SU-DHL-6 (cell line): Measurements from ENCODE around the gene PPCDC.

Experiments used
- H2AFZ ChIP-seq: fragments of 200-600 bp; sonication (generic); 2 replicates; pipeline ENCODE4 v1.6.1; 2014; ENCODE audit warnings: low read depth, mild to moderate bottlenecking, moderate library complexity, mixed read lengths, antibody characterized with exemption, low read length; ENCODE audit not compliant: severe bottlenecking
- H3F3A ChIP-seq: fragments of 200-600 bp; shearing (Covaris generic); 2 replicates; pipeline ENCODE4 v1.6.0; 2016; ENCODE audit warnings: antibody characterized with exemption, mild to moderate bottlenecking; ENCODE audit not compliant: insufficient read depth
- H3K27ac ChIP-seq: fragments of 200-600 bp; sonication (generic); 2 replicates; pipeline ENCODE4 v1.5.1; 2016; ENCODE audit warnings: low read depth, mild to moderate bottlenecking, low read length, moderate library complexity, mixed read lengths
- H3K27me3 ChIP-seq: fragments of 200-600 bp; sonication (generic), shearing (Covaris generic); 2 replicates; pipeline ENCODE4 v1.6.0; 2014; ENCODE audit warnings: mild to moderate bottlenecking, low read length
- H3K36me3 ChIP-seq: fragments of 200-600 bp; sonication (generic); 2 replicates; pipeline ENCODE4 v1.6.1; 2014; ENCODE audit warnings: mild to moderate bottlenecking, low read length, mixed read lengths
- H3K4me2 ChIP-seq: fragments of 300-600, 200-600 bp; shearing (Covaris generic), sonication (generic); 2 replicates; pipeline ENCODE4 v1.6.0; 2014; ENCODE audit warnings: low read length, low read depth, mild to moderate bottlenecking; ENCODE audit not compliant: poor library complexity, severe bottlenecking
- H3K4me3 ChIP-seq: fragments of 200-600 bp; sonication (generic); 2 replicates; pipeline ENCODE4 v1.5.1; 2014; ENCODE audit warnings: antibody characterized with exemption, low read length, mild to moderate bottlenecking, mixed read lengths; ENCODE audit not compliant: insufficient read depth, poor library complexity, severe bottlenecking
- H3K79me2 ChIP-seq: fragments of 200-600 bp; sonication (generic); 2 replicates; pipeline ENCODE4 v1.6.1; 2014; ENCODE audit warnings: mild to moderate bottlenecking, low read length, moderate library complexity; ENCODE audit not compliant: insufficient read depth
- H3K9ac ChIP-seq: fragments of 200-600 bp; sonication (generic); 2 replicates; pipeline ENCODE4 v1.7.0; 2014; ENCODE audit warnings: mild to moderate bottlenecking, low read length
- H3K9me2 ChIP-seq: fragments of 200-600 bp; sonication (generic); replicated peaks from 2 replicates; pipeline ENCODE4 v1.6.1; 2014; ENCODE audit warnings: low read length; ENCODE audit not compliant: insufficient read depth
- H3K9me3 ChIP-seq: fragments of 200-600 bp; sonication (generic); 2 replicates; pipeline ENCODE4 v1.6.1; 2014; ENCODE audit warnings: low read length, mixed read lengths; ENCODE audit not compliant: insufficient read depth
- H4K20me1 ChIP-seq: fragments of 200-600 bp; sonication (generic); 2 replicates; pipeline ENCODE4 v1.6.1; 2014; ENCODE audit warnings: low read depth, mild to moderate bottlenecking, antibody characterized with exemption, low read length, moderate library complexity, mixed read lengths
- EZH2phosphoT487 ChIP-seq: fragments of 200-600 bp; sonication (generic), shearing (Covaris generic); conservative IDR thresholded peaks from 2 replicates; pipeline ENCODE4 v1.6.1; 2018; ENCODE audit warnings: mild to moderate bottlenecking, antibody characterized with exemption, low read length, moderate library complexity, mixed read lengths
- TF ChIP-seq, protein P1 (sequence below): fragments of 200-600 bp; sonication (generic); IDR thresholded peaks from one replicate; pipeline ENCODE4 v1.5.1; 2017; ENCODE audit warnings: antibody characterized with exemption, mild to moderate bottlenecking, low read length, moderate library complexity; ENCODE audit not compliant: insufficient read depth, poor library complexity, severe bottlenecking

Gene PPCDC

DNA sequence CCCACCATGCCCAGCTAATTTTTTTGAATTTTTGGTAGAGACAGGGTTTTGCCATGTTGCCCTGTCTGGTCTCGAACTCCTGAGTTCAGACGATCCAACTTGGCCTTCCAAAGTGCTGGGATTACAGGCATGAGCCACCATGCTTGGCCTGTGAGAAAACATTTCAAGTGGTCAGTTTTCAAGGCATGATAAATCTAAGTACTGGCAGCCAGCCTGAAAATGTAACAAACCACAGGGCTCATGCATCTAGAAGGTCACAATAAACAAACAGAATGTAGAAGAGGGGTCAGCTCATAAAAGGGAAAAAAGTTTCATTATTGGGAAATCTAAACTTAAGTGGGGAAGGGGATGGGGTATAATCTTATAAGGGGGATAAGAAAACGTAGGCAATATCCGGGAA, 39.9 kb downstream of the PPCDC start:
- no peaks in the 10 kb centered on the region for H3K79me2 ChIP-seq
- no peak overlapping the region for H3K9ac ChIP-seq
- no peaks in the 10 kb centered on the region for H4K20me1 ChIP-seq
- no peaks in the 10 kb centered on the region for H3K9me3 ChIP-seq
- no peaks in the 10 kb centered on the region for H3K9me2 ChIP-seq
- H3K27me3 ChIP-seq = no peaks in the 10 kb centered on the region
- H3K36me3 ChIP-seq = no peaks in the 10 kb centered on the region
- TF ChIP-seq EZH2phosphoT487 = no peak
- TF ChIP-seq, protein P1, sequence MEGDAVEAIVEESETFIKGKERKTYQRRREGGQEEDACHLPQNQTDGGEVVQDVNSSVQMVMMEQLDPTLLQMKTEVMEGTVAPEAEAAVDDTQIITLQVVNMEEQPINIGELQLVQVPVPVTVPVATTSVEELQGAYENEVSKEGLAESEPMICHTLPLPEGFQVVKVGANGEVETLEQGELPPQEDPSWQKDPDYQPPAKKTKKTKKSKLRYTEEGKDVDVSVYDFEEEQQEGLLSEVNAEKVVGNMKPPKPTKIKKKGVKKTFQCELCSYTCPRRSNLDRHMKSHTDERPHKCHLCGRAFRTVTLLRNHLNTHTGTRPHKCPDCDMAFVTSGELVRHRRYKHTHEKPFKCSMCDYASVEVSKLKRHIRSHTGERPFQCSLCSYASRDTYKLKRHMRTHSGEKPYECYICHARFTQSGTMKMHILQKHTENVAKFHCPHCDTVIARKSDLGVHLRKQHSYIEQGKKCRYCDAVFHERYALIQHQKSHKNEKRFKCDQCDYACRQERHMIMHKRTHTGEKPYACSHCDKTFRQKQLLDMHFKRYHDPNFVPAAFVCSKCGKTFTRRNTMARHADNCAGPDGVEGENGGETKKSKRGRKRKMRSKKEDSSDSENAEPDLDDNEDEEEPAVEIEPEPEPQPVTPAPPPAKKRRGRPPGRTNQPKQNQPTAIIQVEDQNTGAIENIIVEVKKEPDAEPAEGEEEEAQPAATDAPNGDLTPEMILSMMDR = no peak
- H3K4me2 ChIP-seq = no peak overlapping the region
- H3K27ac ChIP-seq = no peak overlapping the region
- no peak overlapping the region for H2AFZ ChIP-seq
- no peaks in the 10 kb centered on the region for H3F3A ChIP-seq
- no peak overlapping the region for H3K4me3 ChIP-seq

DNA sequence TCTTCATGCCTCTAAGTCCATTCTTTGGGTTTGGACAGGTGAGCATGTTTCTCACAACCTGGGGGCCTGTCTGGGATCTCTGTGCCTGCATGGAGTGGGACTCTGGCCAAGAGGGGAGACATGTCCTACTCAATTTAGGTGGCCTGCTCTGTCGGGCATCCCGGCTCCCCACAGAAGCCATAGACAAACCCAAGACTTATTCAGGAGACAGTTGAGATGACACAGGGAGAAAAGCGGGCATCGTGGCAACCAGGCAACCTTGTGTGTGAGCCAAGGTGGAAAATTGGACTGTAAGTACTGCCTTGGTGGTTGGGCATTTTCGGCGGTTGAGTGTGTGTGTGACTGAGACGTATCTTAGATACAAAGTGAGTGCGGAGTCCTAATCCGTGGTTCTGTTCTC, 40.5 kb downstream of the PPCDC start:
- H4K20me1 ChIP-seq = no peaks in the 10 kb centered on the region
- H3K9me2 ChIP-seq = no peaks in the 10 kb centered on the region
- TF ChIP-seq, protein P1 = no peak
- no peak for TF ChIP-seq EZH2phosphoT487
- H3K9me3 ChIP-seq = no peaks in the 10 kb centered on the region
- H3K36me3 ChIP-seq = no peaks in the 10 kb centered on the region
- H3K79me2 ChIP-seq = no peaks in the 10 kb centered on the region
- H3F3A ChIP-seq = no peaks in the 10 kb centered on the region
- H3K9ac ChIP-seq = no peak overlapping the region
- no peak overlapping the region for H2AFZ ChIP-seq
- no peak overlapping the region for H3K27ac ChIP-seq
- no peak overlapping the region for H3K4me2 ChIP-seq
- H3K27me3 ChIP-seq = no peaks in the 10 kb centered on the region
- H3K4me3 ChIP-seq = no peak overlapping the region

DNA sequence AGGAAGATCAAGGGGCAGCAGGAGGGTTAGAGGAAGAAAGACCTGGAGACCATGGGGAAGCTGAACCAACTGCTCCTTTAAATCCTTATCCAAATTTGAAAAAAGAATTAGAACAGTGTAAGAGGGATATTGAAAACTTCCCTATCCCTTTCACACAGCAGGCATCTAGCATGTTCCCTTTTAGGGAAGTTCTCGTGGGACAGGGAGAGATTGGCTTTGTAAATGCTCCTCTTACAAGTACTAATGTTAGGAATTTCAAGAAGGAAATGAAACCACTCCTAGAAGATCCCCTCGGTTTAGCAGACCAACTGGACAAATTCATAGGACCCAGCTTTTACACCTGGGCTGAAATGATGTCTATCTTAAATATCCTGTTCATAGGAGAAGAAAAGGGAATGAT, 41.5 kb downstream of the PPCDC start:
- H3K9ac ChIP-seq = no peak overlapping the region
- no peaks in the 10 kb centered on the region for H3F3A ChIP-seq
- H3K9me2 ChIP-seq = no peaks in the 10 kb centered on the region
- no peaks in the 10 kb centered on the region for H3K36me3 ChIP-seq
- H3K4me2 ChIP-seq = no peak overlapping the region
- no peaks in the 10 kb centered on the region for H3K27me3 ChIP-seq
- H3K4me3 ChIP-seq = no peak overlapping the region
- H4K20me1 ChIP-seq = no peaks in the 10 kb centered on the region
- no peak overlapping the region for H3K27ac ChIP-seq
- H3K9me3 ChIP-seq = no peaks in the 10 kb centered on the region
- no peaks in the 10 kb centered on the region for H3K79me2 ChIP-seq
- no peak for TF ChIP-seq EZH2phosphoT487
- TF ChIP-seq, protein P1 = no peak
- H2AFZ ChIP-seq = no peak overlapping the region

DNA sequence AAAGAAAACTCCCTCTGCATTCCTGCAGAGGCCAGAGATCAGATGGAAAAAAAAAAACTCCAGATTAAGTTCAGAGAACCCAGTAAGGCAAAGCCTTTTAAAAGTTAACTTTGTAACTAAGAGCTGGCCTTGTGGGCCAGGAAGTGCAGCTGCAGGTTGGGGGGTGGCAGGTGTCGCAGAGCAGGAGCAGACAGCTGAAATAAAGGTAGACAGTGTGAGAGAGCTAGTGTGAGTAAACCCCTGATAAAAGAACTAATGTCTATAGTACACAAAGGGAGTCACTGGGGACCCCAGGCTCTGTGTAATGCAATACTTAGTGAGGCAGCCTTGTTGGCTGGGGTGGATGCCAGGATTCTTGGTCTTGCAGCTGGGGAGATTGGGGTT, 42.1 kb downstream of the PPCDC start:
- no peaks in the 10 kb centered on the region for H3K9me2 ChIP-seq
- H3K9me3 ChIP-seq = no peaks in the 10 kb centered on the region
- no peaks in the 10 kb centered on the region for H3K27me3 ChIP-seq
- H2AFZ ChIP-seq = no peak overlapping the region
- no peak overlapping the region for H3K4me2 ChIP-seq
- H3K9ac ChIP-seq = no peak overlapping the region
- H3F3A ChIP-seq = no peaks in the 10 kb centered on the region
- H3K79me2 ChIP-seq = no peaks in the 10 kb centered on the region
- H4K20me1 ChIP-seq = no peaks in the 10 kb centered on the region
- no peak overlapping the region for H3K27ac ChIP-seq
- H3K4me3 ChIP-seq = no peak overlapping the region
- H3K36me3 ChIP-seq = no peaks in the 10 kb centered on the region
- TF ChIP-seq EZH2phosphoT487 = no peak
- TF ChIP-seq, protein P1 = no peak
